ENCODE results near the gene LMO7. TPM values are rescaled to one million over a fixed set of nuclear protein-coding genes. Genes with fewer than 3 reads are reported as not detected.

Gene LMO7
- total and polyA plus RNA-seq, 2 experiments from 2014 or later, result 47.2 to 105 TPM

DNA sequence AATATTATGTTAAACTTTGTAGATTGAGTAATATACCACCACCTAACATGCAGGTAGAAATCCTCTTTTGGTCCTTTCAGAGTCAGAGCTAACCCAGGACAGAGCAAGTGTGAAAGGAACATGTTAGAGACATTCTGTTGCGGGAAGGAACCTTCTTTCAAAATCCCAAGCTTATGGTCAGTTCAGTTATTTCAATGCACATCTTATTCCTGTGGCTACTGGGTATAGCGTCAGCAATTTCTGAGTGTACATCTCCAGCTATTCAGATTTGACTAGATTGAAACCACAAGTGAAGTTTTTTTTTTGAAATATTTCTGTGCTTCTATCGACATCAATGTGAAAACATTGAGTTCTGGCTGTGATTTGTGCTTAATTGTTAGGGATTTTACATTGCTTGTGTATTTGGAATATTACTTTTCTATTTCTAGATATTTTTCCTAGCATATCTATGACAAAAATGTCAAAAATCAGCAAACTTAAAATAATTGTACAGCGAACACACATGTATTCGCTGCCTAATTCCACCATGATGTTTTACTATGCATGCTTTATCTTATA is 165.3 kb downstream of the LMO7 start:
- Histone ChIP-seq H2AFZ (no peak overlapping the region), H3K27ac (no peak overlapping the region), H3K4me1 (ENCODE audit: insufficient read depth) (no peaks in the 10 kb centered on the region), H3K79me2 (peaks cover 9% of the 10 kb centered on the region), H4K20me1 (ENCODE audit: insufficient read depth, poor library complexity, severe bottlenecking) (no peaks in the 10 kb centered on the region), H3K27me3 (no peaks in the 10 kb centered on the region), H3K9me2 (replicated peaks; ENCODE audit: insufficient read depth) (no peaks in the 10 kb centered on the region), H3K9me3 (ENCODE audit: low read depth) (no peaks in the 10 kb centered on the region), H3K4me3 (no peak overlapping the region), H3K4me2 (no peak overlapping the region), H3K36me3 (replicated peaks; ENCODE audit: insufficient read depth, low read depth) (no peaks in the 10 kb centered on the region)
- no peak for TF ChIP-seq EZH2phosphoT487 (IDR thresholded peaks at IDR 0.05; ENCODE audit: low read depth, severe bottlenecking, unreplicated experiment)
- DNase-seq (ENCODE audit: low spot score), result no peak
- 96% methylated on average over 5 of the region's 5 CpGs for WGBS (ENCODE audit: low lambda C conversion rate, missing lambda C conversion rate)

DNA sequence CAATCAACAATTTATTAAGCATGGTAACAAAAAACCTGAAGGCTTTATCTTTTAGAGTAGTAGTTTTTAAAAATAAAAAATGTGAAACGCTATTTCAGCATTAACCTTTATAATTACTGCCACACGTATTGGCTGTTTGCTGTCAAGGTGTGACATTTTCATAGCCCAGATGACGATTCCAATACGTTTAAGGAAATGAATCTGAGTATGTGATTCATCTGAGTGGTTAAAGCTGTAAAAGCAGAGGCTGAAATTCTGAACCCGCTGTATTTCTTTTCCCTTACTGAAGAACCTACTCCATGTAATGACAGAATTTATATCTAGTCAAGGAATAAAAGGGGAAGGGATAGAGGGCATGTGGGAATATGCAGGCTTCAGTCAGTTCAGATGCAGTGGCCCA is 166.0 kb downstream of the LMO7 start:
- 66% methylated on average over 5 of the region's 5 CpGs for WGBS (ENCODE audit: low lambda C conversion rate, missing lambda C conversion rate)
- Histone ChIP-seq H4K20me1 (ENCODE audit: insufficient read depth, poor library complexity, severe bottlenecking) (no peaks in the 10 kb centered on the region), H3K27ac (peak overlapping the region; percentile 24)

DNA sequence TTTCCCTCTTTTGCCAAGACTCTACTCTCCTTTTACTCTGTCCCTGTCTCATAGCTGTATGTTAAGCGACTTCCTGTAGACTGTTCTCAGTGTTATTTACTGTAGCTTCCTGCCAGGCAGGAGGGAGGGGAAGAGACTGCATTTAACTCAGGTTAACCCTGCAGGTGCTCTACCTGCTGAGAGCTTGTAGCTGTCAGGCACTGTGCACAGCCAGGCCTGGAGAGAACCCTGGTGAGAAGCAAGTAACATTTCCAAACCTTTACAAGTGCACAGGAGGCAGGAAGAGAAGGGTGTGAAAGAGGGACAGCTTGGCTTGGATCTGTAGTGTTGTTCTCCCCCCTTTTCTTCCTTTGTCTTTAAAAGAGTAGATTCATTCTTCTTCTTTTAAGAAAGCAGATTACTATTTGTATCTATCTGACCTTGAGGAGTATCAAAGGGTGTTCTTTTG is 167.1 kb downstream of the LMO7 start:
- Histone ChIP-seq H2AFZ (no peak overlapping the region), H3K4me1 (ENCODE audit: insufficient read depth) (no peaks in the 10 kb centered on the region), H3K9me3 (ENCODE audit: low read depth) (no peaks in the 10 kb centered on the region), H3K4me2 (no peak overlapping the region), H3K9me2 (replicated peaks; ENCODE audit: insufficient read depth) (no peaks in the 10 kb centered on the region), H3K79me2 (no peaks in the 10 kb centered on the region), H3K4me3 (no peak overlapping the region), H4K20me1 (ENCODE audit: insufficient read depth, poor library complexity, severe bottlenecking) (no peaks in the 10 kb centered on the region), H3K36me3 (replicated peaks; ENCODE audit: insufficient read depth, low read depth) (no peaks in the 10 kb centered on the region), H3K27me3 (no peaks in the 10 kb centered on the region), H3K27ac (no peak overlapping the region)
- 36% methylated on average over 1 of the region's 1 CpG for WGBS (ENCODE audit: low lambda C conversion rate, missing lambda C conversion rate)
- DNase-seq (ENCODE audit: low spot score), result no peak
- TF ChIP-seq EZH2phosphoT487 (IDR thresholded peaks at IDR 0.05; ENCODE audit: low read depth, severe bottlenecking, unreplicated experiment) (no peak), CTCF (IDR thresholded peaks at IDR 0.05; ENCODE audit: poor library complexity) (no peak), EZH2 (IDR thresholded peaks at IDR 0.05; ENCODE audit: borderline replicate concordance) (no peak)

More for the DNA sequence above, 166.0 kb downstream of the LMO7 start:
- peaks cover 4% of the 10 kb centered on the region for H3K79me2 ChIP-seq
- no peaks in the 10 kb centered on the region for H3K9me2 ChIP-seq (replicated peaks; ENCODE audit: insufficient read depth)
- no peaks in the 10 kb centered on the region for H3K9me3 ChIP-seq (ENCODE audit: low read depth)
- no peak overlapping the region for H3K4me2 ChIP-seq
- H3K4me3 ChIP-seq, result no peak overlapping the region
- no peak for TF ChIP-seq CTCF (IDR thresholded peaks at IDR 0.05; ENCODE audit: poor library complexity)
- TF ChIP-seq EZH2phosphoT487 (IDR thresholded peaks at IDR 0.05; ENCODE audit: low read depth, severe bottlenecking, unreplicated experiment), result no peak
- H2AFZ ChIP-seq, result no peak overlapping the region
- DNase-seq (ENCODE audit: low spot score), result no peak
- H3K36me3 ChIP-seq (replicated peaks; ENCODE audit: insufficient read depth, low read depth), result no peaks in the 10 kb centered on the region
- no peaks in the 10 kb centered on the region for H3K4me1 ChIP-seq (ENCODE audit: insufficient read depth)
- H3K27me3 ChIP-seq, result no peaks in the 10 kb centered on the region

GRCh38 chr13:75804054-75804453 is 167.9 kb downstream of the LMO7 start:
- H3K27me3 ChIP-seq, result no peaks in the 10 kb centered on the region
- H4K20me1 ChIP-seq (ENCODE audit: insufficient read depth, poor library complexity, severe bottlenecking), result no peaks in the 10 kb centered on the region
- H2AFZ ChIP-seq, result no peak overlapping the region
- DNase-seq (ENCODE audit: low spot score), result no peak
- no peaks in the 10 kb centered on the region for H3K36me3 ChIP-seq (replicated peaks; ENCODE audit: insufficient read depth, low read depth)
- no peaks in the 10 kb centered on the region for H3K4me1 ChIP-seq (ENCODE audit: insufficient read depth)
- H3K9me3 ChIP-seq (ENCODE audit: low read depth), result no peaks in the 10 kb centered on the region
- TF ChIP-seq EZH2 (IDR thresholded peaks at IDR 0.05; ENCODE audit: borderline replicate concordance), result no peak
- TF ChIP-seq CTCF (IDR thresholded peaks at IDR 0.05; ENCODE audit: poor library complexity), result no peak
- TF ChIP-seq EZH2phosphoT487 (IDR thresholded peaks at IDR 0.05; ENCODE audit: low read depth, severe bottlenecking, unreplicated experiment), result no peak
- no peak overlapping the region for H3K4me3 ChIP-seq
- no peak overlapping the region for H3K4me2 ChIP-seq
- WGBS (ENCODE audit: low lambda C conversion rate, missing lambda C conversion rate), result 84% methylated on average over 10 of the region's 10 CpGs
- no peak overlapping the region for H3K27ac ChIP-seq
- H3K79me2 ChIP-seq, result no peaks in the 10 kb centered on the region
- H3K9me2 ChIP-seq (replicated peaks; ENCODE audit: insufficient read depth), result no peaks in the 10 kb centered on the region
